CD4-positive, alpha-beta T cell treated with Interleukin-2 at 100 ng/mL for 4 hours (primary cell): Measurements from ENCODE around the gene NSMCE1.

Experiments
- DNase-seq: peaks from one replicate; pipeline ENCODE4 v3.0.0-alpha.2; 2020; ENCODE audit warnings: low spot score

The NSMCE1 gene

GRCh38 chr16:27193300-27193990, 75.1 kb downstream of the NSMCE1 start:
- DNase-seq: no peak

- no peak for DNase-seq
Measured at GRCh38 chr16:27191352-27191924, 77.1 kb downstream of the NSMCE1 start.

- DNase-seq: no peak
Measured at GRCh38 chr16:27190316-27190871, 78.2 kb downstream of the NSMCE1 start.

- no peak for DNase-seq
Measured at GRCh38 chr16:27189335-27189972, 79.1 kb downstream of the NSMCE1 start.

- DNase-seq: no peak
Measured at GRCh38 chr16:27188633-27189032, 79.9 kb downstream of the NSMCE1 start.

GRCh38 chr16:27185776-27186130, 82.8 kb downstream of the NSMCE1 start:
- no peak for DNase-seq

- DNase-seq: no peak
Measured at GRCh38 chr16:27182906-27183405, 85.6 kb downstream of the NSMCE1 start.

- no peak for DNase-seq
Measured at GRCh38 chr16:27181019-27181790, 87.4 kb downstream of the NSMCE1 start.

GRCh38 chr16:27179500-27180072, 89.0 kb downstream of the NSMCE1 start:
- DNase-seq: peak; percentile 92

GRCh38 chr16:27177031-27177774, 91.4 kb downstream of the NSMCE1 start:
- DNase-seq: no peak

- no peak for DNase-seq
Measured at GRCh38 chr16:27175888-27176287, 92.7 kb downstream of the NSMCE1 start.
